Measurements from ENCODE around the gene MGAT5B. TPM values are rescaled to one million over a fixed set of nuclear protein-coding genes. Genes with fewer than 3 reads are reported as not detected.

MGAT5B gene
- total and polyA plus RNA-seq, 11 donors: 0.07 to 0.21 (median 0.15) TPM; not detected in 6

DNA sequence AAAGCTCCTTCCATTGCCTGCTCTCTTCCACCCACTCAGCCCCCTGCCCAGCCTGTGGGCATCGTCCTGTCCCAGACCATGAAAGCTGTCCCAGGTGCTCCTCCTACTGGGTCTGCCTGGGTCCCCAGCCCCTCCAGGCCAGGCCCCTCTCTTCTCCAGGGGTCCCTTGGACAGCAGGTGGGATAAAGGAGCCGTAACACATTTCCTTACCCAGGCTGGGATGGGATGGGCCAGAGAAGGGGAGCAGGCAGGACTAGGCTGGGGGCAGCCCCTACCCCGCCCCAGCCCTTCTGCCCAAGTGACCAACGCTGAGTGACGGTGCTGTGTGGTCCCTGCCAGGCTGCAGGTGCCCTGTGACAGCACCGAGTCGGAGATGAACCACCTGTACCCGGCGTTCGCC lies 80.1 kb downstream of the MGAT5B start:
- TF ChIP-seq POLR2A (IDR thresholded peaks at IDR 0.05): no peak
- TF ChIP-seq, protein P1, sequence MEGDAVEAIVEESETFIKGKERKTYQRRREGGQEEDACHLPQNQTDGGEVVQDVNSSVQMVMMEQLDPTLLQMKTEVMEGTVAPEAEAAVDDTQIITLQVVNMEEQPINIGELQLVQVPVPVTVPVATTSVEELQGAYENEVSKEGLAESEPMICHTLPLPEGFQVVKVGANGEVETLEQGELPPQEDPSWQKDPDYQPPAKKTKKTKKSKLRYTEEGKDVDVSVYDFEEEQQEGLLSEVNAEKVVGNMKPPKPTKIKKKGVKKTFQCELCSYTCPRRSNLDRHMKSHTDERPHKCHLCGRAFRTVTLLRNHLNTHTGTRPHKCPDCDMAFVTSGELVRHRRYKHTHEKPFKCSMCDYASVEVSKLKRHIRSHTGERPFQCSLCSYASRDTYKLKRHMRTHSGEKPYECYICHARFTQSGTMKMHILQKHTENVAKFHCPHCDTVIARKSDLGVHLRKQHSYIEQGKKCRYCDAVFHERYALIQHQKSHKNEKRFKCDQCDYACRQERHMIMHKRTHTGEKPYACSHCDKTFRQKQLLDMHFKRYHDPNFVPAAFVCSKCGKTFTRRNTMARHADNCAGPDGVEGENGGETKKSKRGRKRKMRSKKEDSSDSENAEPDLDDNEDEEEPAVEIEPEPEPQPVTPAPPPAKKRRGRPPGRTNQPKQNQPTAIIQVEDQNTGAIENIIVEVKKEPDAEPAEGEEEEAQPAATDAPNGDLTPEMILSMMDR (IDR thresholded peaks at IDR 0.05): no peak
- intact Hi-C loops (cut with DNase I): no loop called here
- H3K27ac ChIP-seq: no peak overlapping the region
- ATAC-seq: no peak
- 93 to 99% (median 95%) methylated on average over 8 to 10 of the region's 10 CpGs for WGBS, 4 donors
- DNase-seq: peak in 1 of 5 donors; percentile 45
- H3K9me3 ChIP-seq: no peaks in the 10 kb centered on the region
- no peak overlapping the region for H3K4me3 ChIP-seq
- no peaks in the 10 kb centered on the region for H3K36me3 ChIP-seq
- H3K4me1 ChIP-seq: no peaks in the 10 kb centered on the region
- peaks cover 0 to 7% (median 0%) of the 10 kb centered on the region in 9 donors for H3K27me3 ChIP-seq

DNA sequence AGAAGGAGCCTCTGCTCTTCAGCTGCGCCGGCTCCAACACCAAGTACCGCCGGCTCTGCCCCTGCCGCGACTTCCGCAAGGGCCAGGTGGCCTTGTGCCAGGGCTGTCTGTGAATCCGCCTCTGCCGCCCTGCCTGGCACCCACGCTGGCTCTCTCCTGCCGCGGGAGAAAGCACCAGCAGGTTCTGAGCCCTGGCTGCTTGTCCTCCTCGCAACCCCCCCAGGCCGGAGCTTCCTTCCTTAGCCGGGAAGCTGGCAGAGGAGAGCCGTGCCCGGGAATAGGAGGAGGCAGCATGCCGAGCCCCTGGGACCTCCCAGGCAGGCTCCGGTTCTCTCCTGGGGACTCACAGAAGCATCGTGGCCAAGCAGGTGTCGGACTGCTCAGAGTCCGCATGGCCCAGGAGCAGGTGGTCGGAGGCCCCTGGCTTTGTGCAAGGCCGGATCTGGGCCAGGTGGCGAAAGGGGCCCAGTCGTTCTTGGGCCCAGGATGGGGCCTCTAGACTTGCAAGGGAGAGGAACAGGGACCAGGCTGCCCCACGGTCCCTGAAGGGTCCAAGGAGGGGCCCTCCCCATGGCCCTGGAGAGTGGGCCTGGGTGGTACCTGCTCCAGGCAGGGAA lies 80.6 kb downstream of the MGAT5B start:
- WGBS, 4 donors: 85 to 92% (median 88%) methylated on average over 7 to 27 of the region's 27 CpGs
- no peak overlapping the region for H3K4me3 ChIP-seq
- H3K4me1 ChIP-seq: no peaks in the 10 kb centered on the region
- H3K36me3 ChIP-seq: no peaks in the 10 kb centered on the region
- intact Hi-C loops (cut with DNase I): no loop called here
- H3K9me3 ChIP-seq: no peaks in the 10 kb centered on the region
- TF ChIP-seq, protein P1 (IDR thresholded peaks at IDR 0.05): no peak
- no peak for TF ChIP-seq POLR2A (IDR thresholded peaks at IDR 0.05)
- H3K27ac ChIP-seq: no peak overlapping the region
- H3K27me3 ChIP-seq: peaks cover 0 to 7% (median 0%) of the 10 kb centered on the region in 9 donors
- no peak for ATAC-seq
- DNase-seq: peak in 1 of 5 donors; percentile 58

DNA sequence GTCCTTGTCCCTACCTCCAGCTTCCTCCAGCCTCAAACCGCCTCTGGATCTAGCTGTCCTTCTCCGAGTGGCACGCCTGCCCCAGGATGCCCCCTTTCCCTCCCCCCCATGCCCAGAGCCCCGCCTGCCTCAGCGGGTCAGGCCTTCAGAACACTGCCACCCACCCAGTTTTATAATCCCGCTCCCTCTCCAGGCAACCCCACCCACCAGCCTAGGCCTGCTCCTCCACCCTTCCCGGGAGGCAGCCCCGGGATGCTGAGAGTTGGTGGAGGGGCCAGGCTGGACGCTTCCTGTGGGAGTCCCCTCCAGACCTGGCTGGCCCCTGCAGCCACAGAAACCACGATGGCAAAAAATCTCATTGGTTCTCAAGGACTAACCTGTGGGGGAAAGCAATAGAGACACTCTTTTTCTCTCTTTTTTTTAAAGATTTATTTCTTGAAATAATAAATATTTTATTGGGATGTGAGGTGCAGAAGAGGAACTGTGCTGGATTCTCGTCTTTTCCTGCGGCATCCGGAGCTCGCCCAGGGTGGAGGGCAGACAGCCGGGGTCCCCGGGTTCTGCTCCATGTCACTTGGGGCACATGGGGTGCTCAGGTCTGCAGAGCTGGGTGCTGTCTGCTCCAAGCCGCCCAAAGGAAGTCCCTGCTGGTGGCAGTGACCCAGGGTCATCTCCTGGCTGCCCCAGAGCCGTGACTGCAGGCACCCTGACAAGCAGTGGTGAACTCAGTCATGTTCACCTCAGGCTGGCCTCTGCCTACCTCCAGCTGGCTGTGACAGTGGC lies 81.9 kb downstream of the MGAT5B start:
- Histone ChIP-seq H3K4me1 (no peaks in the 10 kb centered on the region), H3K4me3 (no peak overlapping the region), H3K36me3 (no peaks in the 10 kb centered on the region), H3K27ac (no peak overlapping the region), H3K9me3 (no peaks in the 10 kb centered on the region), H3K27me3 (peaks cover 0 to 7% (median 0%) of the 10 kb centered on the region in 9 donors)
- ATAC-seq (no peak), DNase-seq (peak in 1 of 5 donors; percentile 47)
- intact Hi-C loops (cut with DNase I): no loop called here
- TF ChIP-seq POLR2A (IDR thresholded peaks at IDR 0.05): no peak
- TF ChIP-seq, protein P1 (IDR thresholded peaks at IDR 0.05): no peak
- 62 to 70% (median 65%) methylated on average over 16 to 18 of the region's 18 CpGs for WGBS, 4 donors

DNA sequence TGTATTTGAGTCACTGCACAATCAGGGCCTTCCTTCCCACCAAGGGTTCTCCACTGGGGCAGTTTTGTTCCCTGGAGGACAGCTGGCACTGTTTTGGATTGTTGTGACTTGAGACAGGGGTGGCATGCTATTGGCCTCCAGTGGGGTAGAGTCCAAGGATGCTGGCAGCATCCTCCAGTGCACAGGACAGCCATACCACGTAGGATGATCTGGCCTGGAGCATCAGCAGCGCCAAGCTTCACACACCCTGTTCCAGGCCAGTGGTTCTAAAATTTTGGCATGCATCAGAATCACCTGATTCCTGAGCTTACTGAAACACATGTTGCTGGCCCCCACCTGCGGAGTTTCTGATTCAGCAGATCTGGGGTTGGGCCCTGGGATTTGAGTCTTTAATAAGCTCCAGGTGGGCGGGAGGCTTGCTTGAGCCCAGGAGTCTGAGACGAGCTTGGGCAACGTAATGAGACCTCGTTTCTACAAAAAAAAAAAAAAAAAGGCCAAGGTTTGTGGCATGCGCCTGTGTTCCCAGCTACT lies 83.2 kb downstream of the MGAT5B start:
- Histone ChIP-seq H3K9me3 (no peaks in the 10 kb centered on the region), H3K27me3 (peaks cover 0 to 7% (median 0%) of the 10 kb centered on the region in 9 donors), H3K4me3 (no peak overlapping the region), H3K4me1 (no peaks in the 10 kb centered on the region), H3K36me3 (no peaks in the 10 kb centered on the region), H3K27ac (no peak overlapping the region)
- ATAC-seq (no peak), DNase-seq (peak in 1 of 5 donors; percentile 7)
- intact Hi-C loops (cut with DNase I): no loop called here
- TF ChIP-seq, protein P1 (IDR thresholded peaks at IDR 0.05): no peak
- TF ChIP-seq POLR2A (IDR thresholded peaks at IDR 0.05): no peak
- 88 to 95% (median 89%) methylated on average over 8 of the region's 8 CpGs for WGBS, 4 donors
